Measurements from ENCODE around the gene GAD2.

Gene GAD2

GRCh38 chr10:26216585-26217395, at the start of gene GAD2:
Gene GAD2 (plus strand): TSS chr10:26216774. CDS start chr10:26216810, 36 bp downstream.
- DNase-seq: peak in 13 of 56 donors; percentile 23 to 75 (median 58)

DNA sequence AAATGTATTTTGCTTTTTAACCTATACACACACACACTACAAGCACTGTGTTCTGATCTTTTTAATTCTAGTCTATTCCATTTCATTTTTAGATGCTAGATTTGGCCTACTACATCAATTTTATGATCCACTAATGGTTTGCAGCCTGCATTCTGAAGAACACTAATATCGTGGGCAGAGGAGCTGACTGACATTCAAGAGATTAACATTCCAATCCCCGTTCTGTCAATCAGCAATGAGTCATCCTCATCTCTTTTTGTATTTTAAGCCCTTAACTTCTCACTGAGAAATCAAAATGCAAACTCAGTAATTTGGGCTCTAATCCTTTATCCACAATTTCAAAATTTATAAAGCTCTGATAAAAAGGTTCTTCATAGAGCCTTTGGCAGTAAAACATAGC, 47.1 kb upstream of the GAD2 start:
- peak in 5 of 56 donors; percentile 2 to 45 (median 5) for DNase-seq

- no peak for DNase-seq
These were observed 44.4 kb upstream of the GAD2 start for GRCh38 chr10:26172131-26172530.

- DNase-seq: no peak
These were observed 42.7 kb upstream of the GAD2 start for GRCh38 chr10:26173837-26174236.

DNA sequence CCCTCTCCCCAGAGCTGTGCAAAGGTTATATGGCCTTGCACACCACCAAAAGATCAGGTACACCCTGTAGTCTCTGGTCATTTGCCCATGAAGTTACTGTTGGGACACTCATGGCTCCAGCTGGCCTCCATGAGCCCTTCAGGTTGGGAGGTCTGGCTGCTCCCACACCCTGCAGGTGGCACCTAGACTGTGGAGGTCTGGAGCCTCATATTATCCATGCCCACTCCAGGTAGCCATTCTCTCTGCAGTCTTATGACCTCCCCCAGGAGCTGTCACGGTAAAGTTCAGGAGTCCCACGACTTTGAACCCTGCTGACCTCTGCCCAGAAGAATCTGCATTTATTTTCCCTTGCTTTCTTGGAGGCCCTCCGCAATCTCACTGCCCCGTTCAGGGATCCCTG, 39.2 kb upstream of the GAD2 start:
- no peak for DNase-seq

GRCh38 chr10:26194275-26194674, 22.3 kb upstream of the GAD2 start:
- no peak for DNase-seq

DNA sequence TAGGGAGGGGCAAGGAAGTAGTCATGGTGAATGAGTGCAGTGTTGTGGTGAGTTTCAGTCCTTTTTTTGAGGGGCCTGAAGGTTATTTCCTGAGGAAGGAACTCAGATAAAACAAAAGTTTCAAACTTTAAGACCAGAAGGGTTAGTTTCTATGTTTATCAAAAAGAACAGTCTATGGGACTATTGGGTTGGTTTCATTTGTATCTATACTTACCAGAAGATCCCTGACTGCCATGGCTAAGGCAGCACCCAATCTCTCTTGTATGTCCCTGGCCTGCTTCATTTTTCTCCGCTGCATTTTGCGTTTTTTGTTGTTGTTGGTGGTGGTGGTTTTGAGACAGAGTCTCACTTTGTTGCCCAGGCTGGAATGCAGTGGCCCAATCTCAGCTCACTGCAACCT, 19.3 kb upstream of the GAD2 start:
- no peak for DNase-seq

- no peak for DNase-seq
These were observed 18.5 kb upstream of the GAD2 start for GRCh38 chr10:26198119-26198518.

- no peak for DNase-seq
These were observed 16.7 kb upstream of the GAD2 start for GRCh38 chr10:26199841-26200240.

GRCh38 chr10:26205223-26205622, 11.4 kb upstream of the GAD2 start:
- no peak for DNase-seq

GRCh38 chr10:26211781-26212444, 4.7 kb upstream of the GAD2 start:
- DNase-seq: no peak

- DNase-seq: no peak
These were observed 4.1 kb upstream of the GAD2 start for GRCh38 chr10:26212511-26212910.

DNA sequence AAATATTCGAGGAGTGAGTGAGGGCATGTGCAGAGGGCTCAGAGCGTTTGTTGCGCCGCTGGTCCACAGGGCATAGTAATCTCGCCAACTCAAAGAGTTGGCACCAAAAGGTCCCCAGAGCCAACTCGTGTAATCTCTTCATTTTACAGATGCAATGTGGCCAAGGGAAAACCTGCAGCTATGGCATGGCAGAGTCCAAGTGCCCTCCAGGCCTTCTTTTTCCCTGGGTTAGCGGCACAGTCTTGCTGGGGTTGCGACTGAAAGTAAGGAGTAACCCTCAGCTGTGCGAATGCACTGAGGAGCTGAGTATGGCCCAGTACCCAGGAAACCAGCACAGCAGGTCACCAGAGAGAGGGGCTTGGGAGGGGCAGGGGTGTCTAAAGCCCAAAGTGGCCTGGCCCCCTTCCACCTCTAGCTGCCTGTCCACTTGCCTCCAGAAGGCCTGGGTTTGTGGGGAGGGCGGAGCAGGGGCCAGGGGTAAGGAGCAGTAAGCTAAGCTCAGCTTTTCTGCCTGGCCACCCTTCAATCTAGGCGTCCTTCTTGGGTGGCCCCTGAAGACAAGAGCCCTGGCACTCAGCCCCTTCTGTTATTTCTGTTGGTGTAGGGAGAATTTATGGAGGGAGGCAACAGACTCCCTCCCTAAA, 3.3 kb upstream of the GAD2 start:
- DNase-seq: no peak

- no peak for DNase-seq
These were observed 2.6 kb upstream of the GAD2 start for GRCh38 chr10:26214004-26214403.

- peak in 9 of 56 donors; percentile 9 to 62 (median 38) for DNase-seq
These were observed 1.8 kb upstream of the GAD2 start for GRCh38 chr10:26214551-26215395.

DNA sequence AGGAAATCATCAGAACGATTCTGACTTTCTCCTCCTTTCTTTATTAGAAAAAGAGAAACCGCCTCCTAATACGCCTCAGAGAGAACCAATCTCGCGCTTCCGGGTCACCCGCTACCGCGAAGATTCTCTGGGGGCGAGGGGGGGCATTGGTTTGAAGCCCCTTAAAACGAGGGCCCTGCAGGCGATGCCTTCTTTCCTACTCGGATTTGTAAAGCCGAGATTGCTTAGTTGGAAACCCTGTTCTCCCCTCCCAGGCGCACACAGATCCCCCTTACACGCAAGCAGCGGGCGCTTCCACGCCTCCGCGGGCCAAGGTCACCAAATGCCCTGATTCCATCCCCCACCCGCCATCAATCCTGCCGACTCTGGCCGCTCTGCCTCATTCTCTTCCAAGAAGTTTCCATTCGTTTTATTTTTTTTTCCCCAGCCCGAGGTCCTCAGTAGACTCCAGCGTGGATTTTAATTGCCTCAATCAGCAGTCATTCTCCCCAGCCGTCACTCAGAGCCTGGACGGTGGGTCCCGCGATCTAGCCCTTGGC, 1.1 kb upstream of the GAD2 start:
- peak in 11 of 56 donors; percentile 14 to 75 (median 35) for DNase-seq

GRCh38 chr10:26215935-26216584, 514 bp upstream of the GAD2 start:
- peak in 31 of 56 donors; percentile 14 to 77 (median 51) for DNase-seq

DNA sequence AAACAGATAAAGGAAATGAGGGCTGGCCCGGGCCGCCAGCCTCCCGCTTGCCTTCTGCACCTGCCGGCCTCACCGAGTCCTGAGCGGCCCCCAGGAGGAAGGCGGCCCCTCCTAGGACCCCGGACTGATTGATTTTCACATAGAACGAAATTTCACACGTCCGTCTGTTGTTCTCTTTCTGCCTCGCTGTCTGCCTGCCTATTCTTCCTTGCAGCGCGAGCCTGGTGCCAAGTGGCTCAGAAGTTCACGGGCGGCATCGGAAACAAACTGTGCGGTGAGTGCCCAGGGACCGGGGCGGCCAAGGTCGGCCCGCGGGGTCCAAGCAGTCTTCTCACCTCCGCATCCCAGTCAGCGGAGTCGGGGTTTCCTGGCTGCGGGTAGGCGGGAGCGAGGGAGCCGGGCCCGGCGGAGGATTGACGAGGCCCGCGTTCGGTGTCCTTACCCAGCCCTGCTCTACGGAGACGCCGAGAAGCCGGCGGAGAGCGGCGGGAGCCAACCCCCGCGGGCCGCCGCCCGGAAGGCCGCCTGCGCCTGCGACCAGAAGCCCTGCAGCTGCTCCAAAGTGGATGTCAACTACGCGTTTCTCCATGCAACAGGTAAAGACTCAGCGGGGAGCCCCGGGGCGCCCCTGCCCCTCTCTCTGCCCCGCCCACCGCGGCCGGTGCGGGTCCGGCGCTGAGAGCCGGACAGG, 967 bp downstream of the GAD2 start:
- peak in 5 of 56 donors; percentile 11 to 27 (median 13) for DNase-seq

GRCh38 chr10:26219676-26220075, 3.1 kb downstream of the GAD2 start:
- peak in 1 of 56 donors; percentile 1 for DNase-seq

- no peak for DNase-seq
These were observed 4.3 kb downstream of the GAD2 start for GRCh38 chr10:26220901-26221300.
